Coronary artery (tissue), 2 donors: ENCODE results near the gene PTP4A2.

ENCODE experiments used
- DNase-seq: peaks from one replicate; pipeline ENCODE4 v3.0.0-alpha.2; 2017; ENCODE audit warnings: low spot score
- H3K27ac ChIP-seq, 2 donors: fragments of 200-600 bp; sonication (generic); one replicate each; pipeline ENCODE4 v1.5.1; 2016 to 2019
- H3K4me3 ChIP-seq: fragments of 200-600 bp; sonication (generic); 2 replicates; pipeline ENCODE4 v1.5.1; 2016; ENCODE audit warnings: mild to moderate bottlenecking, moderate library complexity
- CTCF ChIP-seq: fragments of 200-600 bp; sonication (generic); IDR thresholded peaks from one replicate; pipeline ENCODE4 v1.5.1; 2019; ENCODE audit warnings: antibody characterized with exemption

The PTP4A2 gene

GRCh38 chr1:31866450-31867032 is 71.6 kb downstream of the PTP4A2 start:
- no peak overlapping the region for H3K27ac ChIP-seq
- DNase-seq, result no peak
- H3K4me3 ChIP-seq, result no peak overlapping the region
- TF ChIP-seq CTCF, result no peak

DNA sequence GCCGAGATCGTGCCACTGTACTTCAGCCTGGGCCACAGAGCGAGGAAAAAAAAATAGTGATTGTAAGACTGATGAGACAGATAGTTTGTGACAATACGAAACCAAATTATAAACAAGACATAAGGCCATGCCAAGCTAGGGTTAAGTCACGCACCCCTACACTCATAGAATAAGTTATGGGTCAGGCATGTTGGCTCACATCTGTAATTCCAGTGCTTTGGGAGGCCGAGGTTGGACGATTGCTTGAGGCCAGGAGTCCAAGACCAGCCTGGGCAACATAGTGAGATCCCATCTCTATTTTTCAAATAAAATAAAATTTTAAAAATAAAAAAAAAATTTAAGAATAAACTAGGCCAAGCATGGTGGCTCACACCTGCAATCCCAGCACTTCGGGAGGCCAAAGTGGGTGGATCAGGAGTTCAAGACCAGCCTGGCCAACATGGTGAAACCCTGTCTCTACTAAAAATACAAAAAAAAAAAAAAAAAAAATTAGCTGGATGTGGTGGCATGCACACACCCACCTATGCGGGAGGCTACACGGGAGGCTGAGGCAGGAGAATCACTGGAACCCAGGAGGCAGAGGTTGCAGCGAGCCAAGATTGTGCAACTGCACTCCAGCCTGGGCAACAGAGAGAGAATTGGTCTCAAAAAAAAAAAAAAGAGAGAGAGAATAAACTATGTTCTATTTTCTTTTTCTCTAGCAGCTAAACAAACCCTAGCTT is 72.3 kb downstream of the PTP4A2 start:
- Histone ChIP-seq H3K4me3 (no peak overlapping the region), H3K27ac (no peak overlapping the region)
- no peak for TF ChIP-seq CTCF
- DNase-seq, result no peak

- H3K27ac ChIP-seq, result no peak overlapping the region
- TF ChIP-seq CTCF, result no peak
- no peak overlapping the region for H3K4me3 ChIP-seq
- DNase-seq, result no peak
These were observed 76.1 kb downstream of the PTP4A2 start for GRCh38 chr1:31862071-31862470.

- H3K4me3 ChIP-seq, result no peak overlapping the region
- no peak for TF ChIP-seq CTCF
- no peak for DNase-seq
- no peak overlapping the region for H3K27ac ChIP-seq
These were observed 76.8 kb downstream of the PTP4A2 start for GRCh38 chr1:31861346-31861745.

- no peak overlapping the region for H3K27ac ChIP-seq
- no peak for TF ChIP-seq CTCF
- H3K4me3 ChIP-seq, result no peak overlapping the region
- DNase-seq, result no peak
These were observed 77.6 kb downstream of the PTP4A2 start for GRCh38 chr1:31860581-31860980.

- TF ChIP-seq CTCF, result no peak
- DNase-seq, result no peak
- H3K4me3 ChIP-seq, result no peak overlapping the region
- H3K27ac ChIP-seq, result no peak overlapping the region
These were observed 78.4 kb downstream of the PTP4A2 start for GRCh38 chr1:31859719-31860118.

DNA sequence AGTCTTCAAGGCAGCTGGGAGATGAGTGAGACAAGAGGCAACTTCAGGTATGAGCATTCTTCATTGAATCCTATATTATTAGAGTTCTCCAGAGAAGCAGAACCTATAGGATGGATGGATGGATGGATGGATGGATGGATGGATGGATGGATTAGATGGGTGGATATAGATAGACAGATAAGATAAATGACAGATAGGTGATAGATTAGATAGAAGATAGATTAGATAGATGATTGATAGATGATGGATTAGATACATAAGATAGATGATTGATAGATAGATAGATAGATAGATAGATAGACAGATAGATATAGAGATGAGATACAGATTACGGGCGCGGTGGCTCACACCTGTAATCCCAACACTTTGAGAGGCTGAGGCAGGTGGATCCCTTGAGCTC is 79.1 kb downstream of the PTP4A2 start:
- no peak overlapping the region for H3K27ac ChIP-seq
- no peak for DNase-seq
- no peak for TF ChIP-seq CTCF

More for the DNA sequence above, 79.1 kb downstream of the PTP4A2 start:
- H3K4me3 ChIP-seq, result no peak overlapping the region
